ENCODE measurements around the gene ASPHD1. TPM values are rescaled to one million over a fixed set of nuclear protein-coding genes. Genes with fewer than 3 reads are reported as not detected.

The ASPHD1 gene
- polyA plus RNA-seq, 3 donors = not detected

DNA sequence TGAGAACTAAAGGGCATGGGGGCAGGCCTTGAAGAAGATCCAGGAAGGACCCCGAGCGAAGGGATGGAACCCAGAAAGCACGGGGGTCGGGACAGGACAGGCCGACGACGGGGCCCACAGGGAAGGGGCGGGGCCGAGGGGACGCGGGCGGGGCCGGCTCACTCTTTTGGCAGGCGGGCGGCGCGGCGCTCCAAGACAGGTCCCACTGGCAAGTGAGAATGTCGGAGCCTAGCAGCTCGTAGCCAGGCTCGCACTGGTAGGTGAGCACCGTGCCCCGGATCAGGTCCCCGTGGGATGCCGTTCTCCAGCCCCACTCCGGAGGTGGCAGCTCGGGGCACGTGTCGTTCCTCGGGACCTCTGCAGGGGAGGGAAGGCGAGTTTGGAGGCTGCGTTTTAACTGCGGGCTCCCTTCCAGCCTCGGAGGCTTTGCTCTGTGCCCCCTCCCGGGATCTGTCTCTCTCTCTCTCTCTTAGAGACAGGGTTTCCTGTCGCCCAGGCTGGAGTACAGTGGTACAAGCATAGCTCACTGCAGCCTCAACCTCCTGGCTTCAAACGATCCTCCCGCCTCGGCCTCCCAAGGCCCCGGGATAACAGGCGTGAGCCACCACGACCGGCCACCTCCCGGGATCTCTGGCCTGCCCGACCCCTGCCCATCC, 23.6 kb upstream of the ASPHD1 start:
- no peak overlapping the region for H3K27ac Mint-ChIP-seq
- intact Hi-C loops (cut with micrococcal nuclease) = no loop called here
- Histone ChIP-seq H4K20me1 (ENCODE audit: insufficient read depth, low read length) (no peaks in the 10 kb centered on the region), H3K79me2 (ENCODE audit: insufficient read depth, low read length) (no peaks in the 10 kb centered on the region), H2AFZ (ENCODE audit: insufficient read depth, low read depth, low read length, poor library complexity, severe bottlenecking) (peak overlapping the region; percentile 73), H3K4me3 (replicated peaks in 1 of 3; ENCODE audit: low read depth in 2 of 3, low read length in 3 of 3) (peak overlapping the region in 2 of 3 experiments; percentile 27 to 70), H3K36me3 (replicated peaks in 1 of 2; ENCODE audit: control insufficient read depth in 1 of 2, insufficient read depth in 2 of 2, low read length in 2 of 2) (no peaks in the 10 kb centered on the region), H3K27me3 (ENCODE audit: control insufficient read depth in 2 of 2, insufficient read depth in 2 of 2, low read length in 2 of 2) (peaks cover 5 to 31% of the 10 kb centered on the region in 2 donors), H3K4me2 (replicated peaks; ENCODE audit: extremely low read depth, low read length, poor library complexity, severe bottlenecking) (peak overlapping the region; percentile 79), H3K4me1 (ENCODE audit: control insufficient read depth in 1 of 2, insufficient read depth in 2 of 2, low read length in 2 of 2) (peaks cover 14 to 19% of the 10 kb centered on the region in 2 donors), H3K27ac (ENCODE audit: low read depth in 1 of 2, low read length in 2 of 2) (no peak overlapping the region), H3K9ac (ENCODE audit: insufficient read depth, low read length, poor library complexity, severe bottlenecking) (peak overlapping the region; percentile 15), H3K9me3 (replicated peaks in 1 of 2; ENCODE audit: control insufficient read depth in 1 of 2, insufficient read depth in 1 of 2, low read length in 2 of 2) (peaks cover 8% of the 10 kb centered on the region in 2 donors)
- peak overlapping the region; percentile 73 to 91 for H3K4me3 Mint-ChIP-seq
- no peak for DNase-seq
- WGBS (ENCODE audit: insufficient coverage) = 9% methylated on average over 35 of the region's 45 CpGs
- H3K4me1 Mint-ChIP-seq = peaks cover 17% of the 10 kb centered on the region
- peaks cover 30 to 46% (median 39%) of the 10 kb centered on the region in 3 donors for H3K27me3 Mint-ChIP-seq (ENCODE audit: low read depth in 3 of 3)
- H3K36me3 Mint-ChIP-seq = peaks cover 0 to 5% of the 10 kb centered on the region in 2 donors
- TF ChIP-seq, protein P1, sequence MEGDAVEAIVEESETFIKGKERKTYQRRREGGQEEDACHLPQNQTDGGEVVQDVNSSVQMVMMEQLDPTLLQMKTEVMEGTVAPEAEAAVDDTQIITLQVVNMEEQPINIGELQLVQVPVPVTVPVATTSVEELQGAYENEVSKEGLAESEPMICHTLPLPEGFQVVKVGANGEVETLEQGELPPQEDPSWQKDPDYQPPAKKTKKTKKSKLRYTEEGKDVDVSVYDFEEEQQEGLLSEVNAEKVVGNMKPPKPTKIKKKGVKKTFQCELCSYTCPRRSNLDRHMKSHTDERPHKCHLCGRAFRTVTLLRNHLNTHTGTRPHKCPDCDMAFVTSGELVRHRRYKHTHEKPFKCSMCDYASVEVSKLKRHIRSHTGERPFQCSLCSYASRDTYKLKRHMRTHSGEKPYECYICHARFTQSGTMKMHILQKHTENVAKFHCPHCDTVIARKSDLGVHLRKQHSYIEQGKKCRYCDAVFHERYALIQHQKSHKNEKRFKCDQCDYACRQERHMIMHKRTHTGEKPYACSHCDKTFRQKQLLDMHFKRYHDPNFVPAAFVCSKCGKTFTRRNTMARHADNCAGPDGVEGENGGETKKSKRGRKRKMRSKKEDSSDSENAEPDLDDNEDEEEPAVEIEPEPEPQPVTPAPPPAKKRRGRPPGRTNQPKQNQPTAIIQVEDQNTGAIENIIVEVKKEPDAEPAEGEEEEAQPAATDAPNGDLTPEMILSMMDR (IDR thresholded peaks at IDR 0.05) = no peak
- H3K9me3 Mint-ChIP-seq = peaks cover 5 to 21% (median 12%) of the 10 kb centered on the region in 7 donors

GRCh38 chr16:29877266-29877961, 22.9 kb upstream of the ASPHD1 start:
- Mint-ChIP-seq H3K4me3 (peak overlapping the region; percentile 73 to 91), H3K27ac (peak overlapping the region in 1 of 7 donors; percentile 26), H3K27me3 (ENCODE audit: low read depth in 3 of 3) (peaks cover 30 to 46% (median 39%) of the 10 kb centered on the region in 3 donors), H3K4me1 (peaks cover 17% of the 10 kb centered on the region), H3K9me3 (peaks cover 5 to 21% (median 12%) of the 10 kb centered on the region in 7 donors), H3K36me3 (peaks cover 0 to 5% of the 10 kb centered on the region in 2 donors)
- Histone ChIP-seq H2AFZ (ENCODE audit: insufficient read depth, low read depth, low read length, poor library complexity, severe bottlenecking) (peak overlapping the region; percentile 73), H3K4me3 (replicated peaks in 1 of 3; ENCODE audit: low read depth in 2 of 3, low read length in 3 of 3) (peak overlapping the region in 1 of 3 experiments; percentile 70), H3K27me3 (ENCODE audit: control insufficient read depth in 2 of 2, insufficient read depth in 2 of 2, low read length in 2 of 2) (peaks cover 5 to 31% of the 10 kb centered on the region in 2 donors), H3K9ac (ENCODE audit: insufficient read depth, low read length, poor library complexity, severe bottlenecking) (no peak overlapping the region), H3K79me2 (ENCODE audit: insufficient read depth, low read length) (no peaks in the 10 kb centered on the region), H4K20me1 (ENCODE audit: insufficient read depth, low read length) (no peaks in the 10 kb centered on the region), H3K4me2 (replicated peaks; ENCODE audit: extremely low read depth, low read length, poor library complexity, severe bottlenecking) (peak overlapping the region; percentile 79), H3K27ac (ENCODE audit: low read depth in 1 of 2, low read length in 2 of 2) (no peak overlapping the region), H3K4me1 (ENCODE audit: control insufficient read depth in 1 of 2, insufficient read depth in 2 of 2, low read length in 2 of 2) (peaks cover 14 to 19% of the 10 kb centered on the region in 2 donors), H3K36me3 (replicated peaks in 1 of 2; ENCODE audit: control insufficient read depth in 1 of 2, insufficient read depth in 2 of 2, low read length in 2 of 2) (no peaks in the 10 kb centered on the region), H3K9me3 (replicated peaks in 1 of 2; ENCODE audit: control insufficient read depth in 1 of 2, insufficient read depth in 1 of 2, low read length in 2 of 2) (peaks cover 8% of the 10 kb centered on the region in 2 donors)
- 17% methylated on average over 28 of the region's 28 CpGs for WGBS (ENCODE audit: insufficient coverage)
- DNase-seq = peak; percentile 75 to 84 (median 76)
- TF ChIP-seq, protein P1 (IDR thresholded peaks at IDR 0.05) = no peak
- intact Hi-C loops (cut with micrococcal nuclease) = no loop called here

All from CD14-positive monocyte (primary cell).